GM18499 (cell line): ENCODE measurements around the gene UBASH3A.

Experiments
- ATAC-seq: cut with Tn5 transposase; IDR thresholded peaks from one replicate; pipeline ENCODE4 v1.9.1; 2021; ENCODE audit warnings: moderate number of reproducible peaks; ENCODE audit not compliant: insufficient read depth, unreplicated experiment

Gene UBASH3A

DNA sequence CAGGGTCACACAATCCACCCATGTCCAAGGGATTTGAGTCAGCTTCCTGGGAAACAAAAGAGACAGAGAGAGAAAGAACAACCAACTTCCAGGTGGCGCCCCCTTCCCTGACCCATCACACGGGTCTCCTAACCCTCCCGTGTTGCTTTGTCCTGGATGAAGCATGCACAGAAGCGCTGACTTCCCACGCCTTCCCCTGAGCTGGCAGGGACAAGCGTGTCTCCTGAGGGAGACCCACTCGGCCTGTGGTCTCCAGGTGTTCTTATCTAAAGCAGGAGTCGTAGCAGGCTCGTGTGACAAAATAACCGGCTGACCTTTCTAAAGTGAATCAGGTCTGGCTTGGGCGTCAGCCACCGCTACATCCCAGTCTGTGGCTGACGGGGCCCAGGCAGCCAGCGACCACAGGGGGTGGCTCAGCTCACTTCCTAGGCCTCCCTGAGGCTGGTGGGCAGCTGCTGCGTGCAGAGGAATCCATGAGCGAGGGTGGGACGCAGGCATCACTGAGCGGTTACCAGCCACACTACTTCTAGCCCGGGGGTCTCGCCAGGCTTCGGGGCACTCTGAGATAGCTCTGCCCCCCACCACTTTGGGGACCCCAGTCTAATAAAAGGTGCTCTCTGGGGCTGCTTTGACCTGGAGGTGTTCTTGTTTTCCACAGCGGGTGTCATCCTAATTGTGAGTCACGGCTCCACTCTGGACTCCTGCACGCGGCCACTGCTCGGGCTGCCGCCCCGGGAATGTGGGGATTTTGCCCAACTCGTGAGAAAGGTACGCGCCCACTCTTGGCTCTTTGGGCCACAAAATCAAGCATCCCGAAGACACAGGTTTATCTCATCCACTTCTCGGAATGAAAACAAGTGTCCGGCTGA, 40.4 kb downstream of the UBASH3A start:
- ATAC-seq, result no peak

DNA sequence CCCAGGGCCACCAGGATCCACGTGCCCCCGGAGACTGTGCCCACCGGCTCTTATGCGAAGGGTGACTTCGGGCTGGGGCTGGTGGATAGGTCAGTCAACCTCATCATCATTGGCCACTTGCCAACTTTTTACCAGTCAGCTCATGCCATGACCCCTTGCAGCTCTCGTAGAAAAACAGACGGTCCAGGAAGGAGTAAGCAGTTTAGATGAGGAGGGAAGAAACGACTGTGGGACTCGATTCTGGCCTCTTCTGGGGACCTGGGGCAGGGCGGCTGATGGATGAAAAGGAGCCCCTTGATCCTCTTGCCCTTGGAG, 41.0 kb downstream of the UBASH3A start:
- no peak for ATAC-seq

DNA sequence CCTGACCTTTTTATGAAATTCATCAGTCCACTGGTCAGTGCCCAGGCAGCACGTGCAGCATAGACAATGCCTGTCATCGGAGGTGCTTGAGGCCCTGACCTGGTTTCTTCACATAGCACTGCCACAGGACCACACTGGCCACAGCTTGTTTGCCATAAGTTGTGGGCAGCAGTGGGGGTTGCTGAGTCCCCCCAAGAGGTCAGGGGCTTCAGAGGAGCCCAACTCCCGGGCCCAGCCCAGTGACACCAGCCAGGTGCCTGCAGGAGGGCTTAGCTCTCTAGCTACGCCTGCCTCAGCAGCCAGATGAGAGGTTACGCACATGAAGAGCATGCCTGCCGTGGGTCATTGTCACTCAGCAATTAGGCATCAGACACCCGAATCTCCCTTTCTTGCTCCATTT, 41.6 kb downstream of the UBASH3A start:
- ATAC-seq, result no peak

DNA sequence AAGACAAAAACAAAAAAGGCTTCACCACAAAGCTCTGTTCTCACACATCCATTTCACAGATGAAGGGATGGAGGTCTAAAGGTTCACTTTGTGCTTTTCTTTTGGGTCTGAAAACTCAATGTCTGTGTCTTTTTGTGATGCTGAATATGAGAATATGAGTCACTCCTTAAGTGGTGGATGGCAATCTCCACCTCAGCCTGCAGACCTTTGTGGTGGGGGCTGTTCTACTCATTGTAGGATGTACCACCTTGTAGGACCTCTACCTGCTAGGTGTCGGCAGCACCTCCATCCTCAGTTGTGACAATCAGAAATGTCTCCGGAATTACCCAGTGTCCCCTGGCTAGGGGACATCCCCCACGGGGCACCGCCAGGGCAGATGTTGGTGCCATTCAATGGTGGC, 42.8 kb downstream of the UBASH3A start:
- ATAC-seq, result no peak

DNA sequence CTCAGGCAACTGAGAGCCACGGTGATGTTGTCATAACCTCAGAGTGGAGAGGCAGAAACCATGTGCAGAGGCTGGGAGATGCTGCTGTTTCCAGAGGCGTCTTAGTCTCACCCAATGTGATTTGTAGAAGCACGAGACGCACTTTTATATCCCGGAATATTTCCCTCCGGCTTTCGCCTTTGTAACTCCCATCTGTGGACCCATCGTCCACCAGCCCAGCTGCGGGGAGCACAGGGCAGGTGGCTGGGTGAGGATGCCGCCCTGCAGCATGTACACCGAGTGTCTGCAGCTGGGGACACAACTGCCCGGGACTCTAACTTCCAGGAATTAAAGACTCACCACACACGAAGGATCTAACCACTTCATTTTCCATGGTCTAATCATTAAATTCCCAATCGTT, 43.5 kb downstream of the UBASH3A start:
- no peak for ATAC-seq

DNA sequence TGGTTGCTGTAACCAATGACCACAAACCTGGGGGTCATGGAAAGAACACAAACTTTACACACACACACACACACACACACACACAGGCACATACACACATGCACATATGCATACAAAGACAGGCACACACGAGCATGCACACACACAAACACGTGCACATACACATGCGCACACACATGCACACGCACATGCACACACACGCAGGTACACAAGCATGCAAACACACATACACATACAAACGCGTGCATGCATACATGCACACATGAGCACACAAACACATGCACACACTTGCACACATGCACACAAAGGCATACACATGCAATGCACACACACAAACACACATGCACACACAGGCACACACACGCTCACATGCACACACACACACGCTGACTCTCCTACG, 44.0 kb downstream of the UBASH3A start:
- ATAC-seq, result no peak

DNA sequence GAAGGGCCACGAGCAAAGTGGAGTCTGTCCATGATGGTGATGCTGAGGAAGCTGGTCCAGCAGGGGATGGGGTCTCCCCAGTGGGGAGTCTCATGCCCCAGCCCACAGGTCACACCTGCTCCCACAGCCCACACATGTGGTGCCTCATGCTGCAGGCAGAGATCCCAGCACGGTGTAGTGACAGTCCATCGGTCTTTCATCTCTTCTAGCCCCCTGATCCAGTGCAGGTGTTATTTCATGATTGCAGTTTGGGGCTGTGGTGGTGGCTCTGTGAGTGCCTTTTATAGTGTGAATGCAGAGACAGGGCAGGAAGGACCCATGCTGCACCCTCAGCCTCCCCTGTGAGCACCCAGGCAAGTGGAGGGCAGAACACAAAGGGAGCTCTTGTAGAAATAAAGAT, 45.0 kb downstream of the UBASH3A start:
- ATAC-seq, result no peak

DNA sequence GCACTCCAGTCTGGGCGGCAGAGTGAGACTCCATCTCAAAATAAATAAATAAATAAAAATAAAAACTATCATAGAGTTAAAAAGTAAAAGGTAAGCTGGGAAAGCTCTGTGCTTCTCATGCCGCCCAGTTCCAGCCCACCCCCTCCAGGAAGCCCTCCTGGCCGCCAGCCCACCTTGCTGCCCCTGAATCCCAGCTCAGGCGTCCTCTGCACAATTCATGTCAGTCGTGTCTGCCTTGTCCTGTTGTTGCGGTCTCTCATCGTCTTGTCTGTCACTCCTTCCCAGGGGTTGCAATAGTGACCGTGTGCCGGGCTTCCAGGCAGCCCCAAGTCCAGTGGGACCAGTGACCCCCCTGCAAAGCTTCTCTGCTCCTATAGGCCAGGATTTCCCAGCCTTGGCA, 48.2 kb downstream of the UBASH3A start:
- no peak for ATAC-seq

DNA sequence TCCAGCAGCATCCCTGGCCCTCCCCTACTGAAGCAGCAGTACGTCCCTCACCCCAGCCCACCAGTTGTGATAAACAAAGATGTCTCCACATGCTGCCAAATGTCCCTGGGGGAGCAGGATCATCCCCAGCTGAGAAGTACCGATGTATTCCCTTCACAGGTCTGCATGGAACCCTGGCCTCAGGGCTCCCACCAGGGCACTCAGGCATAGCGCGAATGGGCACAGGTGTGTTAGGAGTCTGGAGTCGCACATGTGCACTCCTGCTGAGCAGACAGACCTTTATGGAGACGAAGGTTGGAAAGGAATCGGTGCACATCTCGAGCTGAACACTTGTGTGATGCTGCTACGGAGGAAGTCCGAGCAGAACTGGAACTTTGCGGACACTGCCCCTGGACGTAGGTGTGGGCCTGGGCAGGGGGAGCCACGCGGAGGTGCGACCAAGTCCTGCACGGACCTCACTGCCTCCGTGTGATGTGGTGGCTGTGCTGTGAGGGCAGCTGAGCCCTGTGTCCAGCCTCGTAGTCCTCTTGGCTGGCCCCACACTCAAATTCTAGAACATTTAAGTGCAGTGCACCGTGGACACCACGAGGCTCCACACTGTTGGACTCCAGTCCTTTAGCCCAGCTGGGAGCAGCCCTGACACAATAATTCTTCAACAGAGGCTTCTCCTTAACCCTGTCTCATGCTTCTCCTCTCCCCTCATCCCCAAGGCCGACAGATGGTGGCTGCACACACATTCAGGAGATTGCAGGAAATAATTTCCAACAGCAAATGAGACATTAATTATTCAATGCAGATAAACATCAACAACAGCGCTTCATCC, 48.9 kb downstream of the UBASH3A start:
- ATAC-seq, result no peak

DNA sequence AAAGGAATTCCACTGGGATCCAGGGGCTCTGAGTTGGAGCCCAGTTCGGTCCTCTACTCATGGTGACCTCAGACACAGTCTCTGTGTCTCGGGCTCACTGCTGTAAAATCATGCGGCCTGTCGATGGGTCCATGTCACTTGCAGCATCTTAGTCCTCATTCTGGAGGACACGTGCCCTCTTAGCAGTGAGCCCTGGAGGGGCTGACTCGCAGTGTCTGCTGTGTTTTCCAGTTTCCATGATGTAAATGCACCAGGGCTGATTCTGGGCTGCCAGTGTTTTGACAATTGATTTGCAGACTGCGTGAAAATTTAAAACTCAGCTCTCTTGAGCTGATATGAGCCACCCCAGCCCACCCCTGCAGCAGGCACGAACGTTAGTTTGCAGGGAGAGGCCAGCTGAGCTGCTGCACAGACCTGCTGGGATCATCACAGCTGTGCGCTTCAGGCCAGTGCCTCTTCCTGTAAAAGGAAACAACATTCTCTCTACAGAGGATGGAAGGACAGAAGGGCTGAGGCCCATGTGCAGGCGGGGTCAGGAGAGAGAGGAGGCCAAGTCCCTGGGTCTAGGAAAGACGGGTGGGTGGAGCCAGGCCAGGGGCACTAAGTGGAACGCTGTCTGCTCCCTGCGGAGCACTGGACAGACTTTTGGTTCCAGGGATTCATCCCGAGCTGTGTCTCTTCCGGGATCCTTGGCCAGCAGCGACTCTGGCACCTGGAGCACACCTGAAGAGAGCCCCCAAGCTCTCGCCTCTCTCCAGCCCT, 49.7 kb downstream of the UBASH3A start:
- no peak for ATAC-seq

DNA sequence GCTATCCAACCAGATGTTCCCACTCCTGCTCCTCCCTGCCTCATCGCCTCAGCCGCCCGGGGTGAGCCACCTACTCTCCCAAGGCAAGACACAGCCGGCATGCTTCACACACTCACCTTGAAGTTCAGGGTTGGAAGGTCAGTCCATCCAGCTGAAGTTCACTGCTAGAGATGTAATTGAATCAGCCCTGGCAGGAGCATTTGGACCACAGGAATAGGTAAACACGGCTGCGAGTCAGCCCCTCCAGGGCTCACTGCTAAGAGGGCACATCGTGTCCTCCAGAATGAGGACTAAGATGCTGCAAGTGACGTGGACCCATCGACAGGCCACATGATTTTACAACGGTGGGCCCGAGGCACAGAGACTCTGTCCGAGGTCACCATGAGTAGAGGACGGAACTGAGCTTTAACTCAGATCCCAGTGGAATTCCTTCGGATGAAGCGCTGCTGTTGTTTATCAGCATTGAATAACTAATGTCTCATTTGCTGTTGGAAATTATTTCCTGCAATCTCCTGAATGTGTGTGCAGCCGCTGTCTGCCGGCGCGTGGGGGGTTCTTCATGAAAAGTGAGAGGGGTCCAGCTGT, 50.4 kb downstream of the UBASH3A start:
- ATAC-seq, result no peak

DNA sequence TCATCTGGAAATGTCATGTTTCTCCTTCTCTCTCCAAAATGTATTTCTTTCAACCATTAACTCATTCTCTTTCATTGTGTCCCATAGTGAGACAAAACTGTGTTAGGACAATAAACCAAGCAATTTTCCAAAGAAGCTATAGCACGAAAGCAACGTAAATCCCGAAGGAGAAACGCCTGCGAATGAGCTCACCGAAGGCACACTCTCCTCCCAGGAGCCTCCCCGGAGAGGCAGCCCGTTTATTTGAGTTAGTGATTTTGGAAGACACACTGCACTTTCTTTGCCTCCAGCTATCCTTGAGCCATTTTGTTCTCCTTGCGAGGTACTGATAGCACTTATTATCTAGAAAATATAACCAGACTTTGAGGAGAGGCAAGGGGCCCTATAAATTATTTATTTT, 51.1 kb downstream of the UBASH3A start:
- ATAC-seq, result no peak

DNA sequence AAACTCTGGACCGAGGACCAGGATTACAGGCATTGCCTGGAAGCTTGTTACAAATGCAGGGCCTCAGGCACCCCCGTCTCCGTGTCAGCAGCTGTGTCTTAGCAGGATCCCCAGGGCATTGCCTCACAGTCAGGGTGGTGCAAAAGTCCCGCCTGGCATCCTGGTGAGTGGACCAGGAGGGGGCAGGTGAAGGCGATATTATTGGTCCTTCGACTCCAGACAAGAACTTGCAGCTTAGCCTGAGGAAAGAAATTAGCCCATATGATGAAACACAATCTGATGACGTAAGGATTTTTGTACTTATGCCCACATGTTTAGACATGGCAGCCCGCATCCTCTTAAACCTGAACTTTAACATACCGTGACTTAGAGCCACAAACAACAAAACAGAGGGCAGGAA, 51.5 kb downstream of the UBASH3A start:
- ATAC-seq, result no peak

DNA sequence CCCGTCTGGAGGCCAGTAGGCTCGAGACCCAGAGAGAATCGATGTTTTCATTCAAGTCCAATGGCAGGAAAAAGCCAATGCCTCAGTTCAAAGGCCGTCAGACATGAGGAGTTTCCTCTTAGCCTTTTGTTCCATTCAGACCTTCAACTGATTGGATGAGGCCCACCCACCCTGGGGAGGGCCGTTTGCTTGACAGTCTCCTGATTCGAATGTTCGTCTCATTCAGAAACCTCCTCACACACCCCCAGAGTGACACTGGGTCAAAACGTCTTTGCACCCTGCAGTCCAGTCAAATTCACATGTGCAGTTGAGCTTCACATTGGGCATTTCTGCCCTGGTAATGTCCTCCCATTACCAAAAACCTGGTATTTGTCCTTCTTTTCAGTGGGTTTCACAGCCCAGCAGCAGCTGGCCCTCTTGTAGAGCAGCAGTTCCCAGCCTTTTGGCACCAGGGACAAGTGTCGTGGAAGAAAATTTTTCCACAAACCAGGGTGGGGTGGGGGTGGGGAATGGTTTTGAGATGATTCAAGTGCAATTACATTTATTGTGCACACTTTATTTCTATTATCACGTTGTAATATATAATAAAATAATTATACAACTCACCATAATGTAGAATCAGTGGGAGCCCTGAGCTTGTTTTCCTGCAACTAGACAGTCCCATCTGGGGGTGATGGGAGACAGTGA, 52.2 kb downstream of the UBASH3A start:
- no peak for ATAC-seq

DNA sequence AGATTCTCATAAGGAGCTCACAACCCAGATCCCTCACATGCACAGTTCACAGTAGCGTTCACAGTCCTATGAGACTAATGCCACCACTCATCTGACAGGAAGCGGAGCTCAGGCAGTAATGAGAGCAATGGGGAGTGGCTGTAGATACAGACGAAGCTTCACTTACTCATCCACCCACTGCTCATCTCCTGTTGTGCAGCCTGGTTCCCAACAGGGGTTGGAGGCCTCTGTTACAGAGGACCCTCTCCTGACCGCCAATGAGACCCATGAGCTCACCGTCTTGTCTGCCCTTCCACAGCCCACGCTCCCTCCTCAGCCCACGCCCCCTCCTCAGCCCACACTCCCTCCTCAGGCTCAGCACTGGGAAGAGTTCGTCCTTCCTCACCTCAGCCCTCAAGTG, 52.8 kb downstream of the UBASH3A start:
- ATAC-seq, result no peak

DNA sequence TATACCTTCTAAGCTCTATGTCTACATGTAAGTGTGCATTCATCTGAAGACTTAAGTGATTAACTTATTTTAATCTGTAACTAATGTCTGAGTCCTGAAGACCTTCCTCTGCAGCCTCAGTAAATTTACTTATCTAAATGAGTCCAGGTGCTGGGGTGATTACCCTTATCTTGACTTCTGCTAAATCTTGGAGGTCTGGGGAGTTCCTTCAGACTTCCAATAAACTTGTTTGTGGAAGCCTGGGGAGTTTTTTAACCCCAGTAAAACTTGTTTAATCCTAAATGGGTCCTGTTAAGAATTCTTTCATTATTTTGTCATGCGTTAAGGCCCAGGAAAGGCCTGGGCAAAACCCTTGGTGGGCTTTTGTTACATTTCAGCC, 55.4 kb downstream of the UBASH3A start:
- no peak for ATAC-seq

DNA sequence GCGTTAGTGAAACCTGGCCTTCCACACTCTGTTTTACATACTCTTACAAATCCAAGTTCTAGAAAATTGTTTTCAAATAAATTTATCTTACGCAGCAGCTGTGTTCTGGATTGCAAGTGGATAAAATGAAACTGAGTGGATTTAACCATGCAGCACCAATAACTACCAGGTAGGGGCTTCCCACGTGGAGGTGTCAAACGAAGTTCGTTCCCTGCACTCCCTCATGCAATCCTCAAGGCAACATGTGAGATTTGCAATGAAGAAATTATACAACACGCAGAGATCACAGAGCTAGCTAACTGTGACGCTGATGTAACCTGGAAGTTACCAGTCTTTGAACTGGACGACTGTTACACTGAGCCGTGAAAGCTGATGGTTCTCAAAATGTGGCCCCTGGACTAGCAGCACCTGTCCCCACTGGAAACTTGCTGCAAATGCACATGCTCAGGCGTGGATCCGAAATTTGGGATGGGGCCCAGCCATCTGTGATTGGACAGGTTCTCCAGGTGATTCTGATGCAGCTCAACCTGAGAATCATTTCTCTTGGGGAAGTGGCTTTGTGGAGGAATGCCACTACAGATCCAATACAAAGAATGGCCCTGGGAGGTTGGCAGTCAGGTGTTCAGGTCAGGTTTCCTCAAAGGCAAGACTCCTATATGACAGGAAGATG, 56.0 kb downstream of the UBASH3A start:
- ATAC-seq, result no peak

DNA sequence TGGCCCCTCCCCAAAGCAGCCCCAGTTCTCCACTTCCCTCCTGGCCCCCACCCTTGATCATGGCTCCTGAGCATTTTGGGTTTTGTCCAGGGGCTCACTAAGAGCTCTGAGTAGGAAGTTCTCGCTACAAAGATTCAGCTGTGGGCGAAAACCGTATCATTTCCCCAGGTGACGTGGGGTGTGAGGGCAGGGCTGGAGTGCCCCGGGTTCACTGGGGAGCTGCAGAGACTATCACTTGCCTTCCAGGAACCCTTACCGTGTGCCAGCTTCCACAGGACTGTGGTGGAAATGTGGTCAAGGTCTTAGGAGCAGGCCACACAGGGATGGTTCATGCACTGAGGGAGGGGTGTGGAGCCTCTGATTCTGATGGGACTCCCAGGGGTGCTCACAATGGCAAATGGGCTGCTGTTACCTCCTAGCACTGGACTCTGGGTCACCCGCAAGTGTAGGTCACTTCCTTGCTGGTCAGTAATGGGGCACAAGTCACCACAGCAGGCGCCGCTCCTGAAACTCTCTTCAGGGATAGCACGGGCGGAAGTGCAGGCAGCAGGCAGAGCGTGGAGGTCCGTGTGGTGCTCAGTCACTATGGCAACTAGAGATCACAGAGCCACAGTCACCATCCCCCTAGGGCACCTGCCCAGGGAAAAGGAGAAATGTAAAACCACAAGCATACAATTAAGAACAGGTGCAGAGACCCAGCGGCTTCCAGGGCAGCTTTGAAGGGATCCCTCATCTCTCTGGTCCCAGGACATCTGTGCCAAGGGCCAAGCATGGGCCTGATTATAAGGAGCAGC, 56.9 kb downstream of the UBASH3A start:
- peak; percentile 46 for ATAC-seq

DNA sequence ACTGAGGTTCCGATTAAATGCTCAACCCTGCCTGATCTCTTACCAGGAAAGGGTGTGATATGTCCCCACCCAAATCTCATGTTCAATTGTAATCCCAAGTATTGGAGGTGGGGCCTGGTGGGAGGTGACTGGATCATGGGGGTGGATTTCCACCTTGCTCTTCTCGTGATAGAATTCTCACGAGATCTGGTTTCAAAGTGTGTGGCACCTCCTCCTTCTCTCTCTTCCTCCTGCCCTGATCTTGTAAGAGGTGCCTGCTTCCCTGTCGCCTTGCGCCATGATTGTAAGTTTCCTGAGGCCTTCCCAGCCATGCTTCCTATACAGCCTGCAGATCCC, 57.5 kb downstream of the UBASH3A start:
- no peak for ATAC-seq
